Mucosa of stomach (tissue), 1 donor: ENCODE data around the gene EML6.

Source experiments
- H3K27me3 ChIP-seq: one replicate; pipeline ENCODE4 v1.7.0; 2013; ENCODE audit warnings: mild to moderate bottlenecking, low read length; ENCODE audit not compliant: control insufficient read depth, insufficient read depth
- H3K36me3 ChIP-seq: one replicate; pipeline ENCODE4 v1.7.0; 2013; ENCODE audit warnings: low read length; ENCODE audit not compliant: control insufficient read depth, insufficient read depth
- H3K4me1 ChIP-seq: one replicate; pipeline ENCODE4 v1.7.0; 2013; ENCODE audit warnings: mild to moderate bottlenecking, low read length; ENCODE audit not compliant: control insufficient read depth, insufficient read depth
- H3K4me3 ChIP-seq: one replicate; pipeline ENCODE4 v1.7.0; 2013; ENCODE audit warnings: low read length
- H3K9ac ChIP-seq: one replicate; pipeline ENCODE4 v1.7.0; 2013; ENCODE audit warnings: mild to moderate bottlenecking, low read length, moderate library complexity
- H3K9me3 ChIP-seq: one replicate; pipeline ENCODE4 v1.7.0; 2013; ENCODE audit warnings: mild to moderate bottlenecking, low read length, moderate library complexity; ENCODE audit not compliant: control insufficient read depth
- donor health status: Pancreatic carcinoma.

EML6 gene

DNA sequence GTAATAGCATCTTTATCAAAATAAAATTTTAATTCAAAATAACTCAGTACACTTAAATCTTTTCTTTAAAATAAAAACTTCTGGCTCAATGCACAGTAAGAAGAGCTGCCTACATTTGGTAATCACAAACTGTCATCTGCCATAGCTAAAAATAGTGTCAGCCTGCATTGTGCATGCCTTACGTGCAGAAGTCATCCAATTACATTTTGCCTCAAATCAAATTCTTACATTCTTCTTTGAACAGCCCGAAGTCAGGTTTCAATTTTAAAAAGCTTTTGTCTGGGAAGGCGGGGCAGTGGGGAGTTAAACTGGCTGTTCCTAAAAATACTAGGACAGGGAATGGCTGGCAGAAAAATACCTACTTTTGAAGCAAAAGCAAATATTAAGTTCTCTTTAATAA is 275.7 kb downstream of the EML6 start:
- Histone ChIP-seq H3K9me3 (no peaks in the 10 kb centered on the region), H3K9ac (no peak overlapping the region), H3K27me3 (no peaks in the 10 kb centered on the region), H3K4me1 (peaks cover 8% of the 10 kb centered on the region), H3K4me3 (no peak overlapping the region), H3K36me3 (no peaks in the 10 kb centered on the region)

DNA sequence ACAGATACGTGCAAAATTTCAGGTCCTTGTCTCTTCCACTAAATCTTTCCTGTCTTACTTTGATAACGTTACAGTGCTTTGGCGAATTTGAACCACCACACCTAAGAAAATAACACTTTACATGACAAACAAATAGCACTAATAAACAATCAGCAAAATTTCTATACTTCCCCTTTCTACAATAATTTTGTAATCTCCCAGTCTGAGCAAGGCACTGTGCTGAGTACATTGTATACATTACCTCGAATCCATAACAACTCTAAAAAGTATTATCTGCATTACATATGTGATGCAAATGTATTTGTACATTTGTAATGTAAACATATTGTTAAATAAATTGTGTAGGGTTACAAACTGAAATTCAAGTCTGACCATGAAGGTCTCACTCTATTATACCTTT is 276.9 kb downstream of the EML6 start:
- Histone ChIP-seq H3K9ac (no peak overlapping the region), H3K36me3 (no peaks in the 10 kb centered on the region), H3K9me3 (no peaks in the 10 kb centered on the region), H3K27me3 (no peaks in the 10 kb centered on the region), H3K4me3 (no peak overlapping the region), H3K4me1 (peaks cover 8% of the 10 kb centered on the region)

- H3K9me3 ChIP-seq = no peaks in the 10 kb centered on the region
- no peaks in the 10 kb centered on the region for H3K27me3 ChIP-seq
- H3K4me1 ChIP-seq = peaks cover 9% of the 10 kb centered on the region
- no peak overlapping the region for H3K4me3 ChIP-seq
- H3K9ac ChIP-seq = no peak overlapping the region
- H3K36me3 ChIP-seq = no peaks in the 10 kb centered on the region
Measured at GRCh38 chr2:55001716-55002115, 278.3 kb downstream of the EML6 start.

GRCh38 chr2:55003706-55004639 is 280.5 kb downstream of the EML6 start:
- peaks cover 8% of the 10 kb centered on the region for H3K4me1 ChIP-seq

GRCh38 chr2:55006306-55006705 is 282.8 kb downstream of the EML6 start:
- H3K36me3 ChIP-seq = no peaks in the 10 kb centered on the region
- H3K4me1 ChIP-seq = peaks cover 8% of the 10 kb centered on the region
- no peak overlapping the region for H3K9ac ChIP-seq
- no peak overlapping the region for H3K4me3 ChIP-seq
- H3K9me3 ChIP-seq = no peaks in the 10 kb centered on the region
- H3K27me3 ChIP-seq = no peaks in the 10 kb centered on the region

More at GRCh38 chr2:55003706-55004639, 280.5 kb downstream of the EML6 start:
- no peaks in the 10 kb centered on the region for H3K36me3 ChIP-seq
- H3K27me3 ChIP-seq = no peaks in the 10 kb centered on the region
- no peak overlapping the region for H3K9ac ChIP-seq
- H3K4me3 ChIP-seq = no peak overlapping the region
- H3K9me3 ChIP-seq = no peaks in the 10 kb centered on the region

DNA sequence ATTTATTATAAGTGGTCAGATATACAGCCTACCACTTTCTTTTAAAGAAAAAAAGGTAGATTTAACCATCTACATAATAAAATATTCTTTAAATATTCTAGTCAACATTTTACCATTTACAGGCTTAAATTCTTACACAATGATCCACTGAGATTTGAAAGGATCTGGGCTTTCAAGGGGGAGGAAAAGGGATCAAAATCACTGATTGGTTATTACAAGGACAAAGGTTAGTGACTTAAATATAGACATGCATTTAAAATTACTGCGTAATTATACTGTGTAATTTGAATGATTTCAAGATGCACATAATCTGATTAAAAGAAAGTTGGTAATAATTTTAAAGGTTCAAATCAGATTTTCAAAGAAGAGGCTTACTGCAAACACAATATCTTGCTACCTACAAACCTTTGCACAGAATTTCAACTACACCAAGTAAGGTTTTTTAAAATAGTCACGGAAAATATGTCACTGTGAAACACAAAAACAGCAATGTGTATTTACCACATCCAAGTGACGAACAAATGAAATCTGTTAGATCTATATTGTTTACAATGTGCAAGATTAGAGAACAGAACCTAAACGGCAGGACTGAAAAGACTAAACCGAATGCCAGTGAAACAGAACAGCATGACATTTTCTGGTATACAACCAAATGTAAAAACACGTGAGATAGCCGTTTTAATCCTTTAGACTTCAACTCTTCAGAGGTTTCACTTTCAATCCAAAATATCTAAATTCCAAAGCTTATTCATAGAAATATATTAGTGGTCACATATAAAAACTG is 286.0 kb downstream of the EML6 start:
- Histone ChIP-seq H3K4me1 (peaks cover 24% of the 10 kb centered on the region), H3K27me3 (no peaks in the 10 kb centered on the region), H3K9ac (peak overlapping the region; percentile 40), H3K9me3 (no peaks in the 10 kb centered on the region), H3K4me3 (no peak overlapping the region), H3K36me3 (no peaks in the 10 kb centered on the region)

GRCh38 chr2:55010149-55010591 is 286.7 kb downstream of the EML6 start:
- H3K4me1 ChIP-seq = peaks cover 30% of the 10 kb centered on the region

GRCh38 chr2:55010915-55011314 is 287.5 kb downstream of the EML6 start:
- H3K4me1 ChIP-seq = peaks cover 30% of the 10 kb centered on the region

More at GRCh38 chr2:55010149-55010591, 286.7 kb downstream of the EML6 start:
- no peaks in the 10 kb centered on the region for H3K36me3 ChIP-seq
- no peaks in the 10 kb centered on the region for H3K27me3 ChIP-seq
- no peaks in the 10 kb centered on the region for H3K9me3 ChIP-seq
- peak overlapping the region; percentile 40 for H3K9ac ChIP-seq
- H3K4me3 ChIP-seq = no peak overlapping the region

GRCh38 chr2:55011831-55012671 is 288.6 kb downstream of the EML6 start:
- no peaks in the 10 kb centered on the region for H3K27me3 ChIP-seq
- no peak overlapping the region for H3K4me3 ChIP-seq
- H3K9ac ChIP-seq = peak overlapping the region; percentile 65
- H3K9me3 ChIP-seq = no peaks in the 10 kb centered on the region
- H3K4me1 ChIP-seq = peaks cover 26% of the 10 kb centered on the region
- no peaks in the 10 kb centered on the region for H3K36me3 ChIP-seq

More at GRCh38 chr2:55010915-55011314, 287.5 kb downstream of the EML6 start:
- H3K27me3 ChIP-seq = no peaks in the 10 kb centered on the region
- no peak overlapping the region for H3K9ac ChIP-seq
- no peak overlapping the region for H3K4me3 ChIP-seq
- H3K9me3 ChIP-seq = no peaks in the 10 kb centered on the region
- no peaks in the 10 kb centered on the region for H3K36me3 ChIP-seq

DNA sequence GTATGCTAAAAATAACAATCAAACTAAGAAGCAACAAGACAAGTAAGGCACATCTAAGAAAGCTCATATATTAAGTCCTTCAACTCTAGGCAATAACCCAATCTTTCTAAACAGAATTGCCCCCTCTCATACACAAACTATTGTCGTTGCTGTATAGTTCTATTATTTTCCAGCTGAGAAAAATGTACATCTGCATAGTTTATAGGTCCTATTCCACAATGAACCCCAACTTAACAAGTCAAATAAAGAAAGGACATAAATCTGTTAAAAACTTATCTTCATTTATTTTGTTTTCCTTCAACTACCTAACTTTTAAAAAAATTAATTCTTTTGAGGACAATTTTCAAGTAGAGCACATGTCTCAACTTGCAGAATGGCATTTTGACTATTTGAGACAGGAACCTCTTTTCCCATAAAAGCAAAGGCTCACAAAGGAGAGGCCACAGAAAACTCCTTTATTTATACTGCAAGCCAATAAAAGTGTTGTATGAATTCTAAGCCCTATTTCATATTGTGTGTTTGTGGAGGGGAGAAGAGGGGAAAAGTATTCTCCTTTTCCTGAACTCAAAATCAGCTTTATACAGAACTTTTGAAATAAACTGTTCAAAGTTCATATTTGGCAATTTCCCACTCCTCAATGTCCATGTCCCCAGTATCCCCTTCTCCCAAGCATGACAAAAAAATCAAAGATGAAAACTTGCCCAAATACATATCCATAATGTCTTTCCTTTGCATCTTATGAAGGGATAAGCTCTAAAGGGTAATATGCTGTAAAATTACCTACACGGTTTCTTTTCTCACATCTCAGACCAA is 289.4 kb downstream of the EML6 start:
- Histone ChIP-seq H3K27me3 (no peaks in the 10 kb centered on the region), H3K9me3 (no peaks in the 10 kb centered on the region), H3K4me3 (no peak overlapping the region), H3K4me1 (peaks cover 31% of the 10 kb centered on the region), H3K9ac (no peak overlapping the region), H3K36me3 (no peaks in the 10 kb centered on the region)

DNA sequence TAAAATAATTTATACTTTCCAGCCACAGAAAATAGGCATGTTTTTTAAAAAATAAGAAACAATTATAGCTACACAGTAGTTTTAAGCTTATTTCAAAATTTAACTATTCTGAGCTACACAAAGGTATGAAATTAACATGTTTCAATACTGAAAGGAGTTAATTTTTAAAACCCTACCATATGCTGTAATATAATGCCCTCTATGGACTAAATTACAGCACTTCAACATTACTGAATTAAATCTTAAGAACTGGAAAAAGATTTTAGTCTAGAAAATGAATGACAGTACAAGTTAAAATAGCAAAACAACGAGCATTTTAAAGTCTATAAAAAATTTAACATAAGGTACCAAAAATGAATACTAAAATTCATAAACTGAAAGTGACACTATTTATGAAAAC is 290.5 kb downstream of the EML6 start:
- no peak overlapping the region for H3K4me3 ChIP-seq
- peaks cover 35% of the 10 kb centered on the region for H3K4me1 ChIP-seq
- no peaks in the 10 kb centered on the region for H3K36me3 ChIP-seq
- no peak overlapping the region for H3K9ac ChIP-seq
- no peaks in the 10 kb centered on the region for H3K9me3 ChIP-seq
- H3K27me3 ChIP-seq = no peaks in the 10 kb centered on the region
